PFSK-1 (cell line): ENCODE data around the gene ATRNL1.

Experiments
- FOXP2 ChIP-seq: optimal IDR thresholded peaks from 2 replicates; pipeline ENCODE3; 2011; ENCODE audit warnings: borderline replicate concordance, control low read depth, inconsistent platforms; ENCODE audit not compliant: insufficient read depth; ENCODE audit errors: extremely low read length, extremely low read depth
- POLR2AphosphoS5 ChIP-seq: IDR thresholded peaks from 2 replicates; pipeline ENCODE4 v1.6.1; 2012; ENCODE audit warnings: low read depth, mild to moderate bottlenecking, control low read depth, low read length, moderate library complexity
- REST ChIP-seq, 2 experiments: IDR thresholded peaks; 2 replicates each; pipeline versions ENCODE4 v1.6.1 to v1.8.0; 2011 to 2012; ENCODE audit warnings: low read depth in 2 of 2, low read length in 2 of 2, control low read depth in 1 of 2, inconsistent platforms in 1 of 2, mild to moderate bottlenecking in 1 of 2, moderate library complexity in 1 of 2; ENCODE audit not compliant: insufficient read depth in 1 of 2
- SIN3A ChIP-seq: IDR thresholded peaks from 2 replicates; pipeline ENCODE4 v1.6.1; 2012; ENCODE audit warnings: mild to moderate bottlenecking, low read length, moderate library complexity, borderline replicate concordance; ENCODE audit not compliant: insufficient read depth
- TAF1 ChIP-seq: IDR thresholded peaks from 2 replicates; pipeline ENCODE4 v1.6.1; 2012; ENCODE audit warnings: low read length, control low read depth, borderline replicate concordance; ENCODE audit not compliant: insufficient read depth

GRCh38 chr10:115214829-115215228, 121.7 kb downstream of the ATRNL1 start:
- TF ChIP-seq POLR2AphosphoS5, result no peak
- TF ChIP-seq REST (IDR thresholded peaks at IDR 0.05; ENCODE audit: insufficient read depth in 1 of 2, low read depth in 2 of 2, low read length in 2 of 2), result no peak
- no peak for TF ChIP-seq TAF1
- no peak for TF ChIP-seq SIN3A
- no peak for TF ChIP-seq FOXP2
